HG02981 (cell line): ENCODE data around the gene C12orf75.
"Not testable (repeated sequence)": the region's sequence is repeated elsewhere in the genome, so short reads cannot be mapped to it uniquely, and the experiment has no call there.

Experiments
- ATAC-seq: cut with Tn5 transposase; IDR thresholded peaks from one replicate; pipeline ENCODE4 v1.9.1; 2021; ENCODE audit warnings: mild to moderate bottlenecking, moderate library complexity; ENCODE audit not compliant: unreplicated experiment

The C12orf75 gene

GRCh38 chr12:105369014-105369413, 38.5 kb downstream of the C12orf75 start:
- ATAC-seq = no peak

- ATAC-seq = no peak
Observed at GRCh38 chr12:105374303-105374702, 43.8 kb downstream of the C12orf75 start.

- ATAC-seq = no peak
Observed at GRCh38 chr12:105377077-105377476, 46.6 kb downstream of the C12orf75 start.

- no peak for ATAC-seq
Observed at GRCh38 chr12:105378911-105379310, 48.4 kb downstream of the C12orf75 start.

- ATAC-seq = no peak
Observed at GRCh38 chr12:105382771-105383622, 52.5 kb downstream of the C12orf75 start.

GRCh38 chr12:105384220-105384619, 53.7 kb downstream of the C12orf75 start:
- no peak for ATAC-seq

GRCh38 chr12:105384916-105385535, 54.5 kb downstream of the C12orf75 start:
- ATAC-seq = no peak

GRCh38 chr12:105386431-105386830, 55.9 kb downstream of the C12orf75 start:
- no peak for ATAC-seq

GRCh38 chr12:105391231-105391630, 60.7 kb downstream of the C12orf75 start:
- no peak for ATAC-seq

GRCh38 chr12:105393587-105393986, 63.1 kb downstream of the C12orf75 start:
- no peak for ATAC-seq

- no peak for ATAC-seq
Observed at GRCh38 chr12:105396024-105396423, 65.5 kb downstream of the C12orf75 start.

GRCh38 chr12:105396983-105397382, 66.5 kb downstream of the C12orf75 start:
- no peak for ATAC-seq

- no peak for ATAC-seq
Observed at GRCh38 chr12:105398930-105399329, 68.4 kb downstream of the C12orf75 start.

- no peak for ATAC-seq
Observed at GRCh38 chr12:105399428-105400081, 69.1 kb downstream of the C12orf75 start.

- no peak for ATAC-seq
Observed at GRCh38 chr12:105400227-105400626, 69.7 kb downstream of the C12orf75 start.

GRCh38 chr12:105401198-105401597, 70.7 kb downstream of the C12orf75 start:
- no peak for ATAC-seq

GRCh38 chr12:105402366-105402765, 71.9 kb downstream of the C12orf75 start:
- ATAC-seq = no peak

- ATAC-seq = no peak
Observed at GRCh38 chr12:105403095-105403494, 72.6 kb downstream of the C12orf75 start.

- ATAC-seq = not testable (repeated sequence)
Observed at GRCh38 chr12:105404134-105404533, 73.6 kb downstream of the C12orf75 start.

GRCh38 chr12:105406497-105406896, 76.0 kb downstream of the C12orf75 start:
- no peak for ATAC-seq

- no peak for ATAC-seq
Observed at GRCh38 chr12:105409279-105409678, 78.8 kb downstream of the C12orf75 start.
